B cell (primary cell): ENCODE data around the gene C20orf144. TPM values are rescaled to one million over a fixed set of nuclear protein-coding genes. Genes with fewer than 3 reads are reported as not detected.

ENCODE experiments used
- ATAC-seq: fragments of 200-7000 bp; cut with Tn5 transposase; one replicate; pipeline ENCODE4 v1.10.0; 2021; ENCODE audit warnings: low read depth, mild to moderate bottlenecking, moderate number of reproducible peaks, moderate library complexity
- CTCF ChIA-PET: fragments of 350-600 bp; sonication (Branson Sonifier 250); formaldehyde crosslinking; loops from one replicate; lab custom pipeline; 2021; ENCODE audit warnings: antibody characterized with exemption, inconsistent platforms; lab: Charles Lee
- POLR2A ChIA-PET: fragments of 350-600 bp; sonication (Branson Sonifier 250); formaldehyde crosslinking; loops from one replicate; lab custom pipeline; 2021; ENCODE audit warnings: antibody characterized with exemption; lab: Charles Lee
- DNase-seq: peaks from one replicate; pipeline ENCODE4 v3.0.0; 2013
- H2AFZ ChIP-seq: 2 replicates; pipeline ENCODE4 v1.6.1; 2012; ENCODE audit warnings: mild to moderate bottlenecking, low read depth, low read length; ENCODE audit not compliant: insufficient read depth, poor library complexity, severe bottlenecking
- H3K27ac ChIP-seq, 2 donors: 1 replicate in 1 of 2; 2 replicates in 1 of 2; pipeline ENCODE4 v1.5.1; 2012 to 2013; ENCODE audit warnings: low read length in 2 of 2, mild to moderate bottlenecking in 2 of 2, moderate library complexity in 1 of 2
- H3K27me3 ChIP-seq, 4 experiments: fragments of 200-600 bp in 1 of 4; sonication (generic) in 1 of 4; replicated peaks in 1 of 4; 1 replicate in 2 of 4; 2 replicates in 2 of 4; pipeline versions ENCODE4 v1.6.1 to v1.7.0; 2013 to 2016; ENCODE audit warnings: low read length in 3 of 4, mild to moderate bottlenecking in 2 of 4, mixed read lengths in 1 of 4, moderate library complexity in 1 of 4; ENCODE audit not compliant: insufficient read depth in 4 of 4, control insufficient read depth in 3 of 4; ENCODE audit errors: control extremely low read depth in 1 of 4
- H3K36me3 ChIP-seq, 2 experiments: replicated peaks in 1 of 2; 1 replicate in 1 of 2; 2 replicates in 1 of 2; pipeline versions ENCODE4 v1.6.1 to v1.7.1; 2013; ENCODE audit warnings: low read length in 1 of 2; ENCODE audit not compliant: insufficient read depth in 2 of 2, control insufficient read depth in 1 of 2; ENCODE audit errors: control extremely low read depth in 1 of 2, extremely low read depth in 1 of 2
- H3K4me1 ChIP-seq, 2 donors: fragments of 200-600 bp in 1 of 2; sonication (generic) in 1 of 2; 1 replicate in 1 of 2; 2 replicates in 1 of 2; pipeline versions ENCODE4 v1.5.1 to v1.6.1; 2013 to 2017; ENCODE audit warnings: low read length in 2 of 2; ENCODE audit not compliant: control insufficient read depth in 2 of 2, insufficient read depth in 2 of 2
- H3K4me2 ChIP-seq: replicated peaks from 2 replicates; pipeline ENCODE3; 2012; ENCODE audit warnings: mild to moderate bottlenecking, low read depth, low read length; ENCODE audit not compliant: poor library complexity, severe bottlenecking
- H3K4me3 ChIP-seq, 5 experiments: fragments of 200-600 bp in 1 of 5; sonication (generic) in 1 of 5; 1 replicate in 3 of 5; 2 replicates in 2 of 5; pipeline versions ENCODE4 v1.5.1 to v1.7.0; 2011 to 2016; ENCODE audit warnings: low read length in 4 of 5, mild to moderate bottlenecking in 4 of 5, low read depth in 2 of 5, control low read depth in 1 of 5, moderate library complexity in 1 of 5; ENCODE audit not compliant: insufficient read depth in 1 of 5; ENCODE audit errors: control extremely low read depth in 1 of 5, extremely low read depth in 1 of 5
- H3K79me2 ChIP-seq: fragments of 200-600 bp; sonication (generic); one replicate; pipeline ENCODE4 v1.6.0; 2016; ENCODE audit warnings: low read length; ENCODE audit not compliant: control insufficient read depth, insufficient read depth
- H3K9ac ChIP-seq: fragments of 200-600 bp; sonication (generic); 2 replicates; pipeline ENCODE4 v1.6.1; 2017; ENCODE audit warnings: mild to moderate bottlenecking, low read length, moderate library complexity
- H3K9me3 ChIP-seq, 3 donors: one replicate each; pipeline versions ENCODE4 v1.6.1 to v1.7.1; 2013; ENCODE audit warnings: low read length in 2 of 3; ENCODE audit not compliant: control insufficient read depth in 2 of 3, insufficient read depth in 1 of 3; ENCODE audit errors: control extremely low read depth in 1 of 3
- H4K20me1 ChIP-seq: 2 replicates; pipeline ENCODE4 v1.6.0; 2012; ENCODE audit warnings: mild to moderate bottlenecking, low read length; ENCODE audit not compliant: insufficient read depth, control insufficient read depth, poor library complexity, severe bottlenecking
- H3K27ac Mint-ChIP-seq: one replicate; pipeline ENCODE4 v1.8.0; 2021; ENCODE audit warnings: mixed read lengths
- H3K27me3 Mint-ChIP-seq: one replicate; pipeline ENCODE4 v1.8.0; 2021; ENCODE audit warnings: mixed read lengths
- H3K4me1 Mint-ChIP-seq: one replicate; pipeline ENCODE4 v1.8.0; 2021; ENCODE audit warnings: mixed read lengths
- H3K4me3 Mint-ChIP-seq: one replicate; pipeline ENCODE4 v1.8.0; 2021; ENCODE audit warnings: mixed read lengths
- H3K9me3 Mint-ChIP-seq: one replicate; pipeline ENCODE4 v1.8.0; 2022; ENCODE audit warnings: mixed read lengths; ENCODE audit not compliant: insufficient read depth
- EZH2 ChIP-seq: IDR thresholded peaks from 2 replicates; pipeline ENCODE4 v1.6.1; 2012; ENCODE audit warnings: borderline replicate concordance, low read depth, mild to moderate bottlenecking, moderate library complexity, low read length; ENCODE audit not compliant: insufficient read depth, poor library complexity, severe bottlenecking
- WGBS: methylation state at CpG from one replicate; pipeline ENCODE4 v1.1.5; 2013; ENCODE audit warnings: missing lambda C conversion rate; ENCODE audit not compliant: insufficient coverage; 5-methylcytosine and 5-hydroxymethylcytosine counted together
- intact Hi-C: fragments of 100-400 bp; cut with micrococcal nuclease; formaldehyde crosslinking; loops from one replicate; pipeline ENCODE4 v1.10.0; 2022
- polyA plus RNA-seq: library from polyadenylated mRNA; depleted of rRNA; stranded (reverse); fragments of >200 nt; gene quantifications from 2 replicates; pipeline ENCODE4 v1.2.3, GENCODE V29; 2012
- total RNA-seq, 2 donors: library from RNA; stranded (reverse); fragments of 120-200 nt in 1 of 2; gene quantifications; 1 replicate in 1 of 2; 2 replicates in 1 of 2; pipeline versions ENCODE4 v1.2.3 to v1.2.4, GENCODE V29; 2013 to 2022
- TF ChIP-seq, protein P1 (sequence below): fragments of 200-600 bp; IDR thresholded peaks from one replicate; pipeline ENCODE4 v1.8.0; 2022; ENCODE audit warnings: antibody characterized with exemption, mild to moderate bottlenecking

Gene C20orf144
- total and polyA plus RNA-seq, 2 donors (not counting 1 experiment from before 2014, with no cell fraction given) = 0.27 to 0.44 TPM

DNA sequence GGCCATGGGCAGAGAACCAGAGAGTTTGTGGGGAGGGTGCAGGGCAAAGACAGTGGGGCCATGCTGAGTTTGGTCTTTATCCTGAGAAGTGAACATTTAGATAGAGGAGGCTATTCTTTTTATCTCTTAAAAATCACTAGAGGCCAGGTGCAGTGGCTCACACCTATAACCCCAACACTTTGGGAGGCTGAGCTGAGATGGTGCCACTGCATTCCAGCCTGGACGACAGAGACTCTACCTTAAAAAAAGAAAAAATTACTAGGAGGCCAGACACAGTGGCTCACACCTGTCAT, 49.3 kb downstream of the C20orf144 start:
- intact Hi-C loops = no loop called here
- Histone ChIP-seq H3K27ac (no peak overlapping the region), H3K36me3 (peaks cover 0 to 48% of the 10 kb centered on the region in 2 experiments), H3K4me2 (no peak overlapping the region), H3K27me3 (no peaks in the 10 kb centered on the region), H3K4me1 (peaks cover 0 to 4% of the 10 kb centered on the region in 2 donors), H3K79me2 (no peaks in the 10 kb centered on the region), H2AFZ (no peak overlapping the region), H3K9me3 (no peaks in the 10 kb centered on the region), H3K4me3 (no peak overlapping the region), H3K9ac (no peak overlapping the region), H4K20me1 (no peaks in the 10 kb centered on the region)
- no peaks in the 10 kb centered on the region for H3K27me3 Mint-ChIP-seq
- H3K9me3 Mint-ChIP-seq = no peaks in the 10 kb centered on the region
- peaks cover 2% of the 10 kb centered on the region for H3K4me1 Mint-ChIP-seq
- no peak overlapping the region for H3K27ac Mint-ChIP-seq
- ChIA-PET CTCF (no interaction called here), POLR2A (no interaction called here)
- ATAC-seq = no peak
- no CpG with 5 or more reads among the region's 1 CpG for WGBS
- TF ChIP-seq, protein P1, sequence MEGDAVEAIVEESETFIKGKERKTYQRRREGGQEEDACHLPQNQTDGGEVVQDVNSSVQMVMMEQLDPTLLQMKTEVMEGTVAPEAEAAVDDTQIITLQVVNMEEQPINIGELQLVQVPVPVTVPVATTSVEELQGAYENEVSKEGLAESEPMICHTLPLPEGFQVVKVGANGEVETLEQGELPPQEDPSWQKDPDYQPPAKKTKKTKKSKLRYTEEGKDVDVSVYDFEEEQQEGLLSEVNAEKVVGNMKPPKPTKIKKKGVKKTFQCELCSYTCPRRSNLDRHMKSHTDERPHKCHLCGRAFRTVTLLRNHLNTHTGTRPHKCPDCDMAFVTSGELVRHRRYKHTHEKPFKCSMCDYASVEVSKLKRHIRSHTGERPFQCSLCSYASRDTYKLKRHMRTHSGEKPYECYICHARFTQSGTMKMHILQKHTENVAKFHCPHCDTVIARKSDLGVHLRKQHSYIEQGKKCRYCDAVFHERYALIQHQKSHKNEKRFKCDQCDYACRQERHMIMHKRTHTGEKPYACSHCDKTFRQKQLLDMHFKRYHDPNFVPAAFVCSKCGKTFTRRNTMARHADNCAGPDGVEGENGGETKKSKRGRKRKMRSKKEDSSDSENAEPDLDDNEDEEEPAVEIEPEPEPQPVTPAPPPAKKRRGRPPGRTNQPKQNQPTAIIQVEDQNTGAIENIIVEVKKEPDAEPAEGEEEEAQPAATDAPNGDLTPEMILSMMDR = no peak
- TF ChIP-seq EZH2 = no peak
- H3K4me3 Mint-ChIP-seq = no peak overlapping the region
- no peak for DNase-seq

Other genes starting within 250 kb of the C20orf144 start
- gene SNTA1, start 218.6 kb upstream of the C20orf144 start, total RNA-seq = 9.9 and 11.5 TPM in 2 replicates
- 3.9 and 7.0 TPM in 2 replicates for gene SNTA1, start 218.6 kb upstream of the C20orf144 start, polyA plus RNA-seq
- 30.0 and 33.6 TPM in 2 replicates for gene CBFA2T2, start 172.2 kb upstream of the C20orf144 start, total RNA-seq
- gene CBFA2T2, start 172.2 kb upstream of the C20orf144 start, polyA plus RNA-seq = 26.9 and 32.3 TPM in 2 replicates
- gene ACTL10, start 4.6 kb downstream of the C20orf144 start, total RNA-seq = 6.3 and 9.0 TPM in 2 replicates
- gene ACTL10, start 4.6 kb downstream of the C20orf144 start, polyA plus RNA-seq = 0.74 and 1.2 TPM in 2 replicates
- 11.8 and 19.3 TPM in 2 replicates for gene NECAB3, start 12.1 kb downstream of the C20orf144 start, total RNA-seq
- 6.2 and 8.5 TPM in 2 replicates for gene NECAB3, start 12.1 kb downstream of the C20orf144 start, polyA plus RNA-seq
- 2.4 and 2.7 TPM in 2 replicates for gene E2F1, start 24.1 kb downstream of the C20orf144 start, total RNA-seq
- 2.4 and 3.6 TPM in 2 replicates for gene E2F1, start 24.1 kb downstream of the C20orf144 start, polyA plus RNA-seq
- 6.6 and 6.8 TPM in 2 replicates for gene PXMP4, start 58.0 kb downstream of the C20orf144 start, total RNA-seq
- 2.1 and 5.0 TPM in 2 replicates for gene PXMP4, start 58.0 kb downstream of the C20orf144 start, polyA plus RNA-seq
- gene ZNF341, start 69.7 kb downstream of the C20orf144 start, total RNA-seq = 9.1 and 9.9 TPM in 2 replicates
- 10.0 and 10.9 TPM in 2 replicates for gene ZNF341, start 69.7 kb downstream of the C20orf144 start, polyA plus RNA-seq
- gene CHMP4B, start 149.0 kb downstream of the C20orf144 start, total RNA-seq = 81.6 and 83.9 TPM in 2 replicates
- 62.3 and 93.4 TPM in 2 replicates for gene CHMP4B, start 149.0 kb downstream of the C20orf144 start, polyA plus RNA-seq